Measurements from ENCODE around the gene MCEMP1. TPM values are rescaled to one million over a fixed set of nuclear protein-coding genes. Genes with fewer than 3 reads are reported as not detected.

MCEMP1 gene
- total and polyA plus RNA-seq, 2 of the 4 experiments (the other 2 are of a cell fraction): 0.15 TPM; not detected in 1

DNA sequence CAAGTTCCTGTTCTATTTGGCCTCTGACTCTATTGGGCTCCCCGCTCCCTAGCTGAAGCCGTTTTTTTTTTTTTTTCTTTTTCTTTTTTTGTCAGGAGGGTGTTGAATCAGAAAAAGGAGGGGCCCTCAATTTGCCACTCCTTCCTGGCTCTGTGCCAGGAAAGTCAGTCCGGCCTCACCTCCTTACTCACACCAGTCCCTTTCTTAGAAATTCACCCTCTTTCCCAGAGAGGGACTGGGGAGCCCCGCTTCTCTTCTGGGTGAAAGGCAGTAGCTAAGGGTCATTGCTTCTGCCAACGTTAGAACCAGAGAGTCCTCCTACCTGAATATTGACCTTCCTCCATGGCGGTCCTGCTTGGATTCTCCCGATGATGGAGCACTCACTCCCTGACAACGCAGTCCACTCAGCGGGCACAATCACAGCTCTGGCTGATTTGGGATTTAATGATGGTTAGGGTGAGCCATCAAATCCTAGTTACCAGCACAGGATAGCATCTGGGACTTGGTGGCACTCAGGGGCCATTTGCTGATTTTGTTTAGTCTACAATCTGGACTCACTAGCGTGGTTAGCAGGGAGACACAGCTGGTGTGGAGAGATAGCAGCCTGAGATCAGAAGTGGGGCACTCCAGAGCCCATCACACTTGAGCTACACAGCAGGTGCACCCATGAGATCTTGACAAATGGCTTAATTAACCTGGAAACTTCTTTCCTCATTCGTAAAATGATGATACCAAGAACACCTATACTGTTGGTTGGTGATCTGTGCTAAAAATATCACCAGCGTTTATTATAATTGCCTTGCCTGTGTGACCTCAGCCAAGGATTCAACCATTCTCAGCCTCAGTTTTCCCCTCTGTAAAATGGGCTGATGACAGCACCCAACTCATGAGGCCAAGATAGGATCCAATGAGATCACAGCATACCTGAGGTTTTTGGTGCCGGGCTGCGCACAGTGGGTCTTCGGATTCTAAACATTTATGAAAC is 22.8 kb downstream of the MCEMP1 start:
- H3K4me2 ChIP-seq (ENCODE audit: low read depth, low read length): no peak overlapping the region
- H3K9me1 ChIP-seq (ENCODE audit: insufficient read depth, low read length): no peaks in the 10 kb centered on the region
- H2BK15ac ChIP-seq (ENCODE audit: low read depth, low read length): no peak overlapping the region
- H2AFZ ChIP-seq (replicated peaks; ENCODE audit: low read length, poor library complexity): peak overlapping the region; percentile 10
- H4K20me1 ChIP-seq (ENCODE audit: insufficient read depth, low read length): no peaks in the 10 kb centered on the region
- H3K27me3 ChIP-seq (ENCODE audit: control insufficient read depth, insufficient read depth, low read length): peaks cover 24% of the 10 kb centered on the region
- no peak overlapping the region for H4K5ac ChIP-seq (ENCODE audit: low read depth, low read length)
- H2BK20ac ChIP-seq (ENCODE audit: low read depth, low read length): no peak overlapping the region
- H3K9ac ChIP-seq (ENCODE audit: low read depth, low read length): no peak overlapping the region
- H3K9me3 ChIP-seq (ENCODE audit: control insufficient read depth, insufficient read depth, low read length): no peaks in the 10 kb centered on the region
- H2BK120ac ChIP-seq (ENCODE audit: low read depth, low read length): no peak overlapping the region
- intact Hi-C loops (cut with micrococcal nuclease) (no loop called here), in situ Hi-C loops (cut with MboI; ENCODE audit: low sequenced_read_pairs) (no loop called here), dilution Hi-C loops (cut with HindIII; ENCODE audit: low sequenced_read_pairs, unreplicated experiment) (no loop called here)
- no peaks in the 10 kb centered on the region for H3K36me3 ChIP-seq (ENCODE audit: control insufficient read depth, insufficient read depth, low read length)
- H4K91ac ChIP-seq (ENCODE audit: insufficient read depth, low read depth, low read length): no peak overlapping the region
- no peak overlapping the region for H3K23ac ChIP-seq (ENCODE audit: low read depth, low read length)
- H2BK5ac ChIP-seq (ENCODE audit: low read depth, low read length, poor library complexity, severe bottlenecking): no peak overlapping the region
- H3K4ac ChIP-seq (ENCODE audit: low read depth, low read length): no peak overlapping the region
- no peak overlapping the region for H4K8ac ChIP-seq (ENCODE audit: low read depth in 2 of 2, low read length in 2 of 2)
- ATAC-seq (ENCODE audit: low read depth) (no peak), DNase-seq (no peak)
- H3K18ac ChIP-seq (ENCODE audit: low read depth, low read length): no peak overlapping the region
- H2AK5ac ChIP-seq (ENCODE audit: low read depth, low read length): no peak overlapping the region
- H3K56ac ChIP-seq (ENCODE audit: extremely low read depth, insufficient read depth, low read length): no peak overlapping the region
- no peaks in the 10 kb centered on the region for H3K4me1 ChIP-seq (ENCODE audit: control insufficient read depth, insufficient read depth, low read length)
- 76% methylated on average over 2 of the region's 15 CpGs; no CpG with 5 or more reads in 1 of the 2 experiments for WGBS, 2 experiments (ENCODE audit: extremely low coverage in 2 of 2, insufficient read length in 1 of 2)
- H2AK9ac ChIP-seq (replicated peaks; ENCODE audit: low read depth, low read length, poor library complexity): no peak overlapping the region
- H3K79me1 ChIP-seq (ENCODE audit: low read depth in 1 of 2, low read length in 2 of 2): no peaks in the 10 kb centered on the region
- no peak overlapping the region for H3K14ac ChIP-seq (replicated peaks; ENCODE audit: low read depth, low read length)
- CTCF ChIA-PET: interaction anchor here (0.7 kb wide), 1 partner anchor 83 kb away, joined by 6 read pairs; no protein-coding TSS in a partner anchor
- no peak overlapping the region for H3K27ac ChIP-seq (ENCODE audit: insufficient read depth, low read length)
- POLR2A ChIA-PET (ENCODE audit: unreplicated experiment): no interaction called here
- no peak overlapping the region for H3K4me3 ChIP-seq (ENCODE audit: insufficient read depth, low read depth, low read length)
- no TSS peak for BruUV-seq (replicated peaks)
- TF ChIP-seq CEBPB (IDR thresholded peaks at IDR 0.05; ENCODE audit: low read depth, low read length) (no peak), CHD1 (IDR thresholded peaks at IDR 0.05; ENCODE audit: low read depth, low read length) (no peak), RAD21 (IDR thresholded peaks at IDR 0.05; ENCODE audit: low read length) (no peak), MAZ (IDR thresholded peaks at IDR 0.05; ENCODE audit: borderline replicate concordance, low read depth, low read length) (no peak), FOS (IDR thresholded peaks at IDR 0.05; ENCODE audit: low read depth, low read length) (no peak), RCOR1 (IDR thresholded peaks at IDR 0.05; ENCODE audit: insufficient replicate concordance, low read length) (no peak), SMC3 (IDR thresholded peaks at IDR 0.05; ENCODE audit: low read depth, low read length) (no peak), NFE2L2 (IDR thresholded peaks at IDR 0.05; ENCODE audit: low read depth, low read length) (no peak), POLR2A (IDR thresholded peaks at IDR 0.05; ENCODE audit: low read depth, low read length) (no peak), MAFK (IDR thresholded peaks at IDR 0.05; ENCODE audit: low read depth, low read length) (no peak), BHLHE40 (IDR thresholded peaks at IDR 0.05; ENCODE audit: low read depth, low read length) (no peak), RFX5 (IDR thresholded peaks at IDR 0.05; ENCODE audit: low read depth, low read length) (no peak)
- TF ChIP-seq, protein P1, sequence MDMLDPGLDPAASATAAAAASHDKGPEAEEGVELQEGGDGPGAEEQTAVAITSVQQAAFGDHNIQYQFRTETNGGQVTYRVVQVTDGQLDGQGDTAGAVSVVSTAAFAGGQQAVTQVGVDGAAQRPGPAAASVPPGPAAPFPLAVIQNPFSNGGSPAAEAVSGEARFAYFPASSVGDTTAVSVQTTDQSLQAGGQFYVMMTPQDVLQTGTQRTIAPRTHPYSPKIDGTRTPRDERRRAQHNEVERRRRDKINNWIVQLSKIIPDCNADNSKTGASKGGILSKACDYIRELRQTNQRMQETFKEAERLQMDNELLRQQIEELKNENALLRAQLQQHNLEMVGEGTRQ (IDR thresholded peaks at IDR 0.05; ENCODE audit: low read depth, low read length): no peak
- TF ChIP-seq, protein P2, sequence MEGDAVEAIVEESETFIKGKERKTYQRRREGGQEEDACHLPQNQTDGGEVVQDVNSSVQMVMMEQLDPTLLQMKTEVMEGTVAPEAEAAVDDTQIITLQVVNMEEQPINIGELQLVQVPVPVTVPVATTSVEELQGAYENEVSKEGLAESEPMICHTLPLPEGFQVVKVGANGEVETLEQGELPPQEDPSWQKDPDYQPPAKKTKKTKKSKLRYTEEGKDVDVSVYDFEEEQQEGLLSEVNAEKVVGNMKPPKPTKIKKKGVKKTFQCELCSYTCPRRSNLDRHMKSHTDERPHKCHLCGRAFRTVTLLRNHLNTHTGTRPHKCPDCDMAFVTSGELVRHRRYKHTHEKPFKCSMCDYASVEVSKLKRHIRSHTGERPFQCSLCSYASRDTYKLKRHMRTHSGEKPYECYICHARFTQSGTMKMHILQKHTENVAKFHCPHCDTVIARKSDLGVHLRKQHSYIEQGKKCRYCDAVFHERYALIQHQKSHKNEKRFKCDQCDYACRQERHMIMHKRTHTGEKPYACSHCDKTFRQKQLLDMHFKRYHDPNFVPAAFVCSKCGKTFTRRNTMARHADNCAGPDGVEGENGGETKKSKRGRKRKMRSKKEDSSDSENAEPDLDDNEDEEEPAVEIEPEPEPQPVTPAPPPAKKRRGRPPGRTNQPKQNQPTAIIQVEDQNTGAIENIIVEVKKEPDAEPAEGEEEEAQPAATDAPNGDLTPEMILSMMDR (conservative IDR thresholded peaks at IDR 0.05; ENCODE audit: low read depth, low read length): no peak
- TF ChIP-seq, protein P3, sequence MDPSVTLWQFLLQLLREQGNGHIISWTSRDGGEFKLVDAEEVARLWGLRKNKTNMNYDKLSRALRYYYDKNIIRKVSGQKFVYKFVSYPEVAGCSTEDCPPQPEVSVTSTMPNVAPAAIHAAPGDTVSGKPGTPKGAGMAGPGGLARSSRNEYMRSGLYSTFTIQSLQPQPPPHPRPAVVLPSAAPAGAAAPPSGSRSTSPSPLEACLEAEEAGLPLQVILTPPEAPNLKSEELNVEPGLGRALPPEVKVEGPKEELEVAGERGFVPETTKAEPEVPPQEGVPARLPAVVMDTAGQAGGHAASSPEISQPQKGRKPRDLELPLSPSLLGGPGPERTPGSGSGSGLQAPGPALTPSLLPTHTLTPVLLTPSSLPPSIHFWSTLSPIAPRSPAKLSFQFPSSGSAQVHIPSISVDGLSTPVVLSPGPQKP (IDR thresholded peaks at IDR 0.05; ENCODE audit: borderline replicate concordance, low read depth, low read length): no peak

Data from IMR-90 (cell line).